Transverse colon (tissue), 4 donors: ENCODE data around the gene OTOF.

Experiments used
- POLR2AphosphoS5 ChIP-seq, 3 donors: sonication (generic); formaldehyde crosslinking; IDR thresholded peaks; one replicate each; pipeline ENCODE4 v1.6.1; 2016; ENCODE audit warnings: antibody characterized with exemption in 3 of 3
- TF ChIP-seq, protein P1 (sequence below), 5 experiments: fragments of 200-600 bp in 3 of 5; fragments of 450-650 bp in 2 of 5; sonication (generic) in 3 of 5; IDR thresholded peaks; 1 replicate in 2 of 5; 2 replicates in 3 of 5; pipeline ENCODE4 v1.5.1; 2016 to 2017; ENCODE audit warnings: antibody characterized with exemption in 5 of 5, inconsistent platforms in 3 of 5, mild to moderate bottlenecking in 2 of 5, moderate library complexity in 1 of 5

DNA sequence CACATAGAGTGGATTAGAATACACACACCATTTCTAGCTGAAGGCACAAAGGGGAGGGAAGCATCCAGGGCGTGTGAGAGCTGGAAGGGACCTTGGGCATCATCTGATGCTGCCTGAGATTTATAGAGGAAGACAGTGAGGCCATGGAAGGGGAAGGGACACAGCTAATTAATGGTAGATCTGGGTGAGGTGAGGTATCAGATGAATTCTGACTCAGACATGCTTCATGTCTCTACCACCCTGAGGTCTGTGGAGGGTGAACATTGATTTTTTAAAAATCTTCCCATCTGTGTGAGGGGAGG is 42.2 kb upstream of the OTOF start:
- TF ChIP-seq, protein P1, sequence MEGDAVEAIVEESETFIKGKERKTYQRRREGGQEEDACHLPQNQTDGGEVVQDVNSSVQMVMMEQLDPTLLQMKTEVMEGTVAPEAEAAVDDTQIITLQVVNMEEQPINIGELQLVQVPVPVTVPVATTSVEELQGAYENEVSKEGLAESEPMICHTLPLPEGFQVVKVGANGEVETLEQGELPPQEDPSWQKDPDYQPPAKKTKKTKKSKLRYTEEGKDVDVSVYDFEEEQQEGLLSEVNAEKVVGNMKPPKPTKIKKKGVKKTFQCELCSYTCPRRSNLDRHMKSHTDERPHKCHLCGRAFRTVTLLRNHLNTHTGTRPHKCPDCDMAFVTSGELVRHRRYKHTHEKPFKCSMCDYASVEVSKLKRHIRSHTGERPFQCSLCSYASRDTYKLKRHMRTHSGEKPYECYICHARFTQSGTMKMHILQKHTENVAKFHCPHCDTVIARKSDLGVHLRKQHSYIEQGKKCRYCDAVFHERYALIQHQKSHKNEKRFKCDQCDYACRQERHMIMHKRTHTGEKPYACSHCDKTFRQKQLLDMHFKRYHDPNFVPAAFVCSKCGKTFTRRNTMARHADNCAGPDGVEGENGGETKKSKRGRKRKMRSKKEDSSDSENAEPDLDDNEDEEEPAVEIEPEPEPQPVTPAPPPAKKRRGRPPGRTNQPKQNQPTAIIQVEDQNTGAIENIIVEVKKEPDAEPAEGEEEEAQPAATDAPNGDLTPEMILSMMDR (IDR thresholded peaks at IDR 0.05) = no peak
- no peak for TF ChIP-seq POLR2AphosphoS5 (IDR thresholded peaks at IDR 0.05)
